Liver (tissue), 3 donors: ENCODE data around the gene DFFB.

Experiments used
- FOXA2 ChIP-seq: IDR thresholded peaks from 2 replicates; pipeline ENCODE4 v1.6.1; 2016; ENCODE audit warnings: antibody characterized with exemption
- GABPA ChIP-seq, 2 donors: IDR thresholded peaks in 1 of 2; conservative IDR thresholded peaks in 1 of 2; 2 replicates each; pipeline ENCODE4 v1.6.1; 2016; ENCODE audit warnings: antibody characterized with exemption in 2 of 2, mild to moderate bottlenecking in 1 of 2, moderate library complexity in 1 of 2
- JUND ChIP-seq, 2 donors: IDR thresholded peaks; 2 replicates each; pipeline ENCODE4 v1.6.1; 2016; ENCODE audit warnings: antibody characterized with exemption in 2 of 2
- RAD21 ChIP-seq, 2 donors: IDR thresholded peaks; 2 replicates each; pipeline ENCODE4 v1.6.1; 2016; ENCODE audit warnings: antibody characterized with exemption in 2 of 2, mild to moderate bottlenecking in 2 of 2
- SP1 ChIP-seq: IDR thresholded peaks from 2 replicates; pipeline ENCODE4 v1.6.1; 2018; ENCODE audit warnings: antibody characterized with exemption, mild to moderate bottlenecking
- TAF1 ChIP-seq: conservative IDR thresholded peaks from 2 replicates; pipeline ENCODE4 v1.6.1; 2016; ENCODE audit warnings: antibody characterized with exemption, mild to moderate bottlenecking
- YY1 ChIP-seq: IDR thresholded peaks from 2 replicates; pipeline ENCODE4 v1.6.1; 2016; ENCODE audit warnings: antibody characterized with exemption, mild to moderate bottlenecking
- TF ChIP-seq, protein P1 (sequence below): fragments of 150-350 bp; IDR thresholded peaks from 2 replicates; pipeline ENCODE4 v1.5.1; 2017; ENCODE audit warnings: improper control_type of control experiment, low read depth, low read length; ENCODE audit not compliant: missing input control
- TF ChIP-seq, protein P2 (sequence below): IDR thresholded peaks from 2 replicates; pipeline ENCODE4 v1.6.1; 2016; ENCODE audit warnings: antibody characterized with exemption, mild to moderate bottlenecking
- TF ChIP-seq, protein P3 (sequence below): IDR thresholded peaks from 2 replicates; pipeline ENCODE4 v1.6.1; 2016; ENCODE audit warnings: antibody characterized with exemption
- TF ChIP-seq, protein P4 (sequence below): IDR thresholded peaks from 2 replicates; pipeline ENCODE4 v1.6.1; 2016; ENCODE audit warnings: antibody characterized with exemption
- donor health status: healthy.
- donor health status: healthy.

DNA sequence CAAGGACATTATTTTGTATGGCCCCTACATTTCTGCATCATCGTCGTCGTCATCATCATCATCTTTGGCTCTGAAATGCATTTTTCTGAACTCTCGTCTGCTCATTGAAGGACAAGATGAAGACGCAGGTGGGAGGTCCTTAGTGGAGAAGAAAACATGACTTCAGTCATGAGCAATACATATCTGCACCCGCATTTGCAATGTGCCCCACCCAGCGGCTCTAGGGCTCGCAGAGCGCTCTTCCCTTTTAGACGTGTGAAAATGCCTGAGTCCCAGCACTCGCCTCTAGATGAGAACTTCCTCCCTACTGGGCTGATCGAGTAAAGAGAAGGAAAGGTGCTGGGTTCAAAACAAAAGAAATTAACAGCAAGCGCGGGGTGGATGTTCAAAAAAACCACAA, 32.7 kb downstream of the DFFB start:
- TF ChIP-seq, protein P1, sequence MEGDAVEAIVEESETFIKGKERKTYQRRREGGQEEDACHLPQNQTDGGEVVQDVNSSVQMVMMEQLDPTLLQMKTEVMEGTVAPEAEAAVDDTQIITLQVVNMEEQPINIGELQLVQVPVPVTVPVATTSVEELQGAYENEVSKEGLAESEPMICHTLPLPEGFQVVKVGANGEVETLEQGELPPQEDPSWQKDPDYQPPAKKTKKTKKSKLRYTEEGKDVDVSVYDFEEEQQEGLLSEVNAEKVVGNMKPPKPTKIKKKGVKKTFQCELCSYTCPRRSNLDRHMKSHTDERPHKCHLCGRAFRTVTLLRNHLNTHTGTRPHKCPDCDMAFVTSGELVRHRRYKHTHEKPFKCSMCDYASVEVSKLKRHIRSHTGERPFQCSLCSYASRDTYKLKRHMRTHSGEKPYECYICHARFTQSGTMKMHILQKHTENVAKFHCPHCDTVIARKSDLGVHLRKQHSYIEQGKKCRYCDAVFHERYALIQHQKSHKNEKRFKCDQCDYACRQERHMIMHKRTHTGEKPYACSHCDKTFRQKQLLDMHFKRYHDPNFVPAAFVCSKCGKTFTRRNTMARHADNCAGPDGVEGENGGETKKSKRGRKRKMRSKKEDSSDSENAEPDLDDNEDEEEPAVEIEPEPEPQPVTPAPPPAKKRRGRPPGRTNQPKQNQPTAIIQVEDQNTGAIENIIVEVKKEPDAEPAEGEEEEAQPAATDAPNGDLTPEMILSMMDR, result no peak
- no peak for TF ChIP-seq YY1
- TF ChIP-seq FOXA2, result no peak
- TF ChIP-seq JUND (IDR thresholded peaks at IDR 0.05), result no peak
- TF ChIP-seq, protein P2, sequence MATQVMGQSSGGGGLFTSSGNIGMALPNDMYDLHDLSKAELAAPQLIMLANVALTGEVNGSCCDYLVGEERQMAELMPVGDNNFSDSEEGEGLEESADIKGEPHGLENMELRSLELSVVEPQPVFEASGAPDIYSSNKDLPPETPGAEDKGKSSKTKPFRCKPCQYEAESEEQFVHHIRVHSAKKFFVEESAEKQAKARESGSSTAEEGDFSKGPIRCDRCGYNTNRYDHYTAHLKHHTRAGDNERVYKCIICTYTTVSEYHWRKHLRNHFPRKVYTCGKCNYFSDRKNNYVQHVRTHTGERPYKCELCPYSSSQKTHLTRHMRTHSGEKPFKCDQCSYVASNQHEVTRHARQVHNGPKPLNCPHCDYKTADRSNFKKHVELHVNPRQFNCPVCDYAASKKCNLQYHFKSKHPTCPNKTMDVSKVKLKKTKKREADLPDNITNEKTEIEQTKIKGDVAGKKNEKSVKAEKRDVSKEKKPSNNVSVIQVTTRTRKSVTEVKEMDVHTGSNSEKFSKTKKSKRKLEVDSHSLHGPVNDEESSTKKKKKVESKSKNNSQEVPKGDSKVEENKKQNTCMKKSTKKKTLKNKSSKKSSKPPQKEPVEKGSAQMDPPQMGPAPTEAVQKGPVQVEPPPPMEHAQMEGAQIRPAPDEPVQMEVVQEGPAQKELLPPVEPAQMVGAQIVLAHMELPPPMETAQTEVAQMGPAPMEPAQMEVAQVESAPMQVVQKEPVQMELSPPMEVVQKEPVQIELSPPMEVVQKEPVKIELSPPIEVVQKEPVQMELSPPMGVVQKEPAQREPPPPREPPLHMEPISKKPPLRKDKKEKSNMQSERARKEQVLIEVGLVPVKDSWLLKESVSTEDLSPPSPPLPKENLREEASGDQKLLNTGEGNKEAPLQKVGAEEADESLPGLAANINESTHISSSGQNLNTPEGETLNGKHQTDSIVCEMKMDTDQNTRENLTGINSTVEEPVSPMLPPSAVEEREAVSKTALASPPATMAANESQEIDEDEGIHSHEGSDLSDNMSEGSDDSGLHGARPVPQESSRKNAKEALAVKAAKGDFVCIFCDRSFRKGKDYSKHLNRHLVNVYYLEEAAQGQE, result no peak
- no peak for TF ChIP-seq RAD21 (IDR thresholded peaks at IDR 0.05)
- TF ChIP-seq, protein P3, sequence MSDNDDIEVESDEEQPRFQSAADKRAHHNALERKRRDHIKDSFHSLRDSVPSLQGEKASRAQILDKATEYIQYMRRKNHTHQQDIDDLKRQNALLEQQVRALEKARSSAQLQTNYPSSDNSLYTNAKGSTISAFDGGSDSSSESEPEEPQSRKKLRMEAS, result no peak
- TF ChIP-seq, protein P4, sequence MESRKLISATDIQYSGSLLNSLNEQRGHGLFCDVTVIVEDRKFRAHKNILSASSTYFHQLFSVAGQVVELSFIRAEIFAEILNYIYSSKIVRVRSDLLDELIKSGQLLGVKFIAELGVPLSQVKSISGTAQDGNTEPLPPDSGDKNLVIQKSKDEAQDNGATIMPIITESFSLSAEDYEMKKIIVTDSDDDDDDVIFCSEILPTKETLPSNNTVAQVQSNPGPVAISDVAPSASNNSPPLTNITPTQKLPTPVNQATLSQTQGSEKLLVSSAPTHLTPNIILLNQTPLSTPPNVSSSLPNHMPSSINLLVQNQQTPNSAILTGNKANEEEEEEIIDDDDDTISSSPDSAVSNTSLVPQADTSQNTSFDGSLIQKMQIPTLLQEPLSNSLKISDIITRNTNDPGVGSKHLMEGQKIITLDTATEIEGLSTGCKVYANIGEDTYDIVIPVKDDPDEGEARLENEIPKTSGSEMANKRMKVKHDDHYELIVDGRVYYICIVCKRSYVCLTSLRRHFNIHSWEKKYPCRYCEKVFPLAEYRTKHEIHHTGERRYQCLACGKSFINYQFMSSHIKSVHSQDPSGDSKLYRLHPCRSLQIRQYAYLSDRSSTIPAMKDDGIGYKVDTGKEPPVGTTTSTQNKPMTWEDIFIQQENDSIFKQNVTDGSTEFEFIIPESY, result no peak
- no peak for TF ChIP-seq TAF1
- TF ChIP-seq GABPA (IDR thresholded peaks at IDR 0.05 in 1 of 2, conservative IDR thresholded peaks at IDR 0.05 in 1 of 2), result no peak
- TF ChIP-seq SP1, result no peak
